Posterior cingulate gyrus (tissue), 11 donors: ENCODE measurements around the gene TRRAP.

Experiments
- DNase-seq, 10 donors: peaks; one replicate each; pipeline versions ENCODE4 v3.0.0 to v3.0.0-alpha.2; 2020 to 2021; ENCODE audit warnings: mixed read lengths in 3 of 10
- intact Hi-C: fragments of 100-400 bp; cut with DNase I; formaldehyde crosslinking; loops from one replicate; pipeline ENCODE4 v1.15.1; 2023

Gene TRRAP

DNA sequence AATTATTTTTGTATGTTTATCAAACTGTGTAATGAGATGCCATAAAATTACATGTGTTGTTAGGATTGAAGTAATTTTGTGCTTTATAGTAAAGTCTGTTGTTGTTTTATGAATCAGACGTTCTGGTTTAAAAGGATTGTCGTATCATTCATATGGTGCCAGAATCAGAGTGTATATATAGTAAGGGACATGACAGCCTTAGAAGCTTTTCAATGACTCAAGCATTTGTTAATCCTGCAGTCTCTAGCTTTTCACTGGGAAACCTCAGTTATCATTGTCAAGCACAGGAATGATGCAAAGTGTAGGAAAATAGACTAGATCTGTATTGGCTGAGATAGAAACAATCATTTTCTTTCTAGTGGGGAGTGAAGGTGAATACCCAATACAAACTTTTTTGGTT is 57.5 kb downstream of the TRRAP start:
- intact Hi-C loops, result no loop called here
- no peak for DNase-seq

DNA sequence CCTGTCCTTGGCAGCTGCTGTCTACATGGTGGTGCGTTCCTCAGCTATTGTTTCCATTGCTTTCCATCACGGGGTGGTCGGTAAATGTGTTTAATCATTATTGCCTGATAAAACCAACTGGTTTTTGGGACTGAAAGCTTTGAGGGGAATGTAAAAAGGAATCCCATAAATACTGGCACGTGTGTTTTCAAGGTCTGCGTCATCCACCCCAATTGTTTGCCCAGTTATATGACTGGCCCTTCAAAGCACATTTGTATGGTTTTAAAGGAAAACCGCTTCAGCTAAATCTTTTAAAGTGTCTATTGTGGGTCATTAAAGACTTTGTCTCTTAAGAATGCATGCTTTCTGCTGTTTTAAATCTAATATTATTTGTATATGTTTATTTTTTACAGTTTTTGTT is 65.0 kb downstream of the TRRAP start:
- no peak for DNase-seq
- intact Hi-C loops, result no loop called here

DNA sequence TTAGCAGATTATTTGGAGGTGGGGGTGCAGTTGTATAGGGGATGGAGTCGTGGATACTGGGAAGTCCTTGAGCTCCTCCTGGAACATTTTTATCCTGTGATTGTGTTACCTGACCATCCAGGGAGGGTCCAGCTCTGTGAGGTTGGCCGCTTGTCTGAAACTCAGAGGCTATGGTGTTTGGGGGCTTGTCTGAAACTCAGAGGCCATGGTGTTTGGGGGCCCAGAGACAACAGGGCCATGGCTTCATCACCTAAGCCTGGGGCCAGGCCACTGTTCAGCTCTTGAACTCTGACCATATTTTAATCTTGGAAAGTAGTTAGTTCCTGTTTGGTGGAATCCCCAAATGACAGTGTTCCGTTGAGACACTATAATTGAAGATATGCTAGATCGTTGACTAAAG is 66.1 kb downstream of the TRRAP start:
- intact Hi-C loops, result no loop called here
- no peak for DNase-seq

DNA sequence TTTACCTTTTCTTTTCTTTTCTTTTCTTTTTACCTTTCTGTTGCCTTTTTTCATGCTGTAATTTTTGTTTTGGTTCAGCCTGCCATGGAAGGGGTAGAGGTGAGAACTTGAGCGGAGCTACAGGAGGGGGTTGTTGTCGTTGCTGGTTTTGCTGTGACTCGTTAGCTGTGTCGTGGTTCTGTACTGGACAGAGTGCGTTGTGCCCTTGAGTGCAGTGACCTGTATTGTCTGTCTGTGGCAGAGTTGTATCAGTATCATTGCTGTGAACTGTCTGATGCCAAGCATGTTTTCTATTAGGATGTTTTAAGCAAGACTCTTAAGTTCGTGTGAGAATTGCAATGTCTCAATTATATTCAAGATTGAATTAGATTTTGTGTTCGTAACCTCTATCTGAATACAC is 67.5 kb downstream of the TRRAP start:
- intact Hi-C loops, result no loop called here
- no peak for DNase-seq

DNA sequence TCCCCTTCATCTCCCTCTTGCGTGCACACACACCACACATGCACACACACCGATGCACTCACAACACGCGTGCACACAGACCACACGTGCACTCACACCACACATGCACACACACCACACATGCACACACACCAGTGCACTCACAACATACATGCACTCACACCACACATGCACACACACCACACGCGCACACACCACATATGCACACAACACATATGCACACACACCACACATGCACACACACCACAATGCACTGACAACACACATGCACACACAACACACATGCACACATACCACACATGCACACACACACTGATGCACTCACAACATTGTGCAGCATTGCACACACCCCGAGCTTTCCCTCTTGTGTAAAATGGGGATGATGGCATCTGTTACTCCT is 68.1 kb downstream of the TRRAP start:
- intact Hi-C loops, result no loop called here
- peak in 1 of 10 donors; percentile 23 for DNase-seq

DNA sequence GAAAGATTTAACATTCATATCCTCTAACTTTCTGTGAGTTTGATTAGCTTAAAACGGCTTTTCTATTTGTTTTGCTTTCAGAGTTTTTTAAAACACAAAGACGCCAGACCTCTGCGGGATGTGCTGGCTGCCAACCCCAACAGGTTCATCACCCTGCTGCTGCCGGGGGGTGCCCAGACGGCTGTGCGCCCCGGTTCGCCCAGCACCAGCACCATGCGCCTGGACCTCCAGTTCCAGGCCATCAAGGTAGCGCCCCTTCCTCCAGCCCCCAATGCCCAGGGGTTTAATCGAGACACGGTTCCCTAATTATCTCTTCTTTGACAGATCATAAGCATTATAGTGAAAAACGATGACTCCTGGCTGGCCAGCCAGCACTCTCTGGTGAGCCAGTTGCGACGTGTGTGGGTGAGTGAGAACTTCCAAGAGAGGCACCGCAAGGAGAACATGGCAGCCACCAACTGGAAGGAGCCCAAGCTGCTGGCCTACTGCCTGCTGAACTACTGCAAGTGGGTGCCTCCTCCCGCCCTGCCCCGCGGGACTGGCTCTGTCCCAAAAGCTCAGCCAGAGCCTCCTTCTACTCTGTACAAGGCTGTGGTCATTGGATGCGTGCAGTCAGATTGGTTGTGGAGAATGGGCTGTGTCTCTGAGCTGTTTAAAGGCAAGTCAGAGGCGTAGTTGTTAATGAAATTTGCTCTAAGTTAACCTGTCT is 71.2 kb downstream of the TRRAP start:
- peak; percentile 28 to 97 (median 84) for DNase-seq
- intact Hi-C loops, result no loop called here

DNA sequence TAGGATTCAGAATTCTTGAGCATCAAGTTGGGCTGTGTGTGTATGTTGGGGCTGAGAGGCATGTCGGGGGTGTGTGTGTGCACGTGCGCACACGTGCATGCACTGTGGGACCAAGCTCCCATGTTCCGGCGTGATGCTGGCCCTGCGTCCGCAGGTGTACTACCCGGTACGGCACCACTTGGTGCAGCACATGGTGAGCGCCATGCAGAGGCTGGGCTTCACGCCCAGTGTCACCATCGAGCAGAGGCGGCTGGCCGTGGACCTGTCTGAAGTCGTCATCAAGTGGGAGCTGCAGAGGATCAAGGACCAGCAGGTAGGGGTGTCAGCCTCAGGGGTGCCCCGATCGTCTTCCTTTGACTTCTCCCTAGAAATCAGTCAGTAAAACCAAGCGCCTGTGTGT is 77.7 kb downstream of the TRRAP start:
- peak in 1 of 10 donors; percentile 73 for DNase-seq
- intact Hi-C loops, result no loop called here

DNA sequence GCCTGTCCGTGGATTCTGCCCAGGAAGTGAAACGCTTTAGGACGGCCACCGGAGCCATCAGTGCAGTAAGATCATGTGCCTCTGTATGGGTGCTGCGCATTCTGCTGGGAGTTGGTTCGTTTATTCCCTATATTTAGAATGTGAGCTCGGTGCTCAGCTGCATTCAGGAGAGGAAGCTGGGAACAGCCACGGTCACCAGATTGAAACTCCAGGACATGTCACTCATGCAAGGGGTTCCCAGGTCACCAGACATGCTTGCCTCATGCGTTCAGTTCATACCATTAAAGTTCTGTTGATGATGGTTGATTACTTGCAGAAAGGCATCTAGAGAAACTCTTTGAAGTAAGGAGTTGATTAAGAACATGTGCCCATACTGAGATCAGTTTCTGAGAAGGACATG is 78.1 kb downstream of the TRRAP start:
- intact Hi-C loops, result no loop called here
- peak in 1 of 10 donors; percentile 22 for DNase-seq

DNA sequence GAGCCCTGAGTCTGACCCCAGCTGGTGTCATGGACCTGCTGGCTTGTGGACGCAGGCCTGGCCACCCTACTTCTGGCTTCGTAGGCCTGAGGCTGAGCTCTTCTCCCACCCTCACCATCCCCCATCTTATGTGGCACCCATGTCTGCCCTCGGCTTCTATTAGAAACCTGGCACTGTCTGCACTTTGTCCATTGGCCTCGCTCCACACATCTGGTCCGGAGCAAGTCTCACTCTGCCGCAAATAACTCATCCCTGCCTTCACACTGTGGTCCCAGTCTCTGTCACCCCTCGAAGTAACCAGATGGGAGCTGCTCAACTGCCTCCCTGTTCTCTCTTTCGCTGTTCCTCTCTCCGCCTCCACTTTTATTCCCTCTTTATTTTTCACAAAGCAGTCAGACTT is 78.6 kb downstream of the TRRAP start:
- DNase-seq, result peak in 3 of 10 donors; percentile 21 to 86 (median 22)
- intact Hi-C loops, result no loop called here

DNA sequence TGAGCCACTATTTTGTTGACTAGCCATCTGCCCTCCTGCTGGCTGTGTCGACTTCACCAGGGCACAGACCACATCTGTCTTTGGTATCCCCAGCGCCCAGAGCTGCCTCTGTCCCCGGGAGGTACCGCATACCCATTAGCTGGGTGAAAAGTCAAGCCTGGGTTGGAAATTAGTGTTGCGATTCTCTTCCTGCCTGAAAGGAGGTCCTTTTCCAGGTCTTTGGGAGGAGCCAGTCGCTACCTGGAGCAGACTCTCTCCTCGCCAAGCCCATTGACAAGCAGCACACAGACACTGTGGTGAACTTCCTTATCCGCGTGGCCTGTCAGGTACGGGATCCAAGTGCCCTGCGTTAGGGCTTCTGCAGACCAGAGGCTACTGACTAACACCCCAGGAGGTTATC is 79.4 kb downstream of the TRRAP start:
- intact Hi-C loops, result no loop called here
- DNase-seq, result no peak

DNA sequence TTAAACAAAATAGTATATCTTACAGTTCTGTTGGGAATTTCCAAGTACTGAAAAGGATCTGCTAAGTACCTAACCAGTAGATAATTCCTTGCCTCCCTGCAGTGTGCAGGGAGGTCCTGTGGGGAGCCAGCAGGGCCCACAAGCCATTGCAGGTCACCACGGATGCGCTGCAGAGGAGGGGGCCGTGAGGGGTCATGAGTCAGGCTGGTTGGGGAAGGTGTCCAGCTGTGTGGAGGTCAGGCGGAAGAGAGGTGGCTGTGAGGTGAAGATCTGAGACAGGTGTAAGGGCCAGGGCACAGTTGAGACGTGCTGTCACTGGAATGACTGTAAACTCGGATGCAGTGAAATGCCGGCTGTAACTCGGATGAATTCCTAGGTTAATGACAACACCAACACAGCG is 80.6 kb downstream of the TRRAP start:
- DNase-seq, result no peak
- intact Hi-C loops, result no loop called here

DNA sequence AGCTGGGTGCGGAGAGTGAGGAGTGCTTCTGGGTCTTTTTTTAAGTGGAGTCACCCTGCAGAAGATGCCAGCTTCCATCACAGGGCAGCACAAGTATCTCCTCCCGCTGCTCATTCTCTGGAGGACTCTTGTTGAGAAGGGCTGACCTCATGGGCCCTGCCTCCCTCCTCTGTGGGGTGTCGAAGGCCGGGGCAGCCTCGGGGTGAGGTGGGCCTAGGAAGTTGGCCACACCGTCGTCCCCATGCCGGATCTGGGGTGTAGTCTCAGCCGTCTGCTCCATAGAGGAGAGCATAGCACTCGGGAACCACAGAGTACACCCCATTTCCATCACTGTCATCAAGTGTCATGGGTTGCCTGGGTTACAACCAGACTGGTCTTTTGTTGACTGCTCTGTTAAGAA is 85.0 kb downstream of the TRRAP start:
- no peak for DNase-seq
- intact Hi-C loops, result no loop called here

DNA sequence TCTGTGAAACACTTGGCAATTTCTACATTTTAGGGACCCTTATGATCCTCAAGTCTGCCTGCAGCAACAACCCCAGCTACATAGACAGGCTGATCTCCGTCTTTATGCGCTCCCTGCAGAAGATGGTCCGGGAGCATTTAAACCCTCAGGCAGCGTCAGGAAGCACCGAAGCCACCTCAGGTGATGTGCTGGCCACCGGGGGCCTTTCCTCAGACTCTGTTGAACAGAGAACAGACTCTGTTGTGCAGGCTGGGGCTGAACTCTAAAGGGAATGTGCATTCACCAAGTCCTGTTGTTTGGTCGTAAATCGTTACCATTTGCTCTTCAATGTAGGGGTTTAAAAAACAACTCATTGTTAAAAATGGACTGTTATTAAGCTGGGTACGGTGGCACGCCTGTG is 86.3 kb downstream of the TRRAP start:
- no peak for DNase-seq
- intact Hi-C loops, result no loop called here

DNA sequence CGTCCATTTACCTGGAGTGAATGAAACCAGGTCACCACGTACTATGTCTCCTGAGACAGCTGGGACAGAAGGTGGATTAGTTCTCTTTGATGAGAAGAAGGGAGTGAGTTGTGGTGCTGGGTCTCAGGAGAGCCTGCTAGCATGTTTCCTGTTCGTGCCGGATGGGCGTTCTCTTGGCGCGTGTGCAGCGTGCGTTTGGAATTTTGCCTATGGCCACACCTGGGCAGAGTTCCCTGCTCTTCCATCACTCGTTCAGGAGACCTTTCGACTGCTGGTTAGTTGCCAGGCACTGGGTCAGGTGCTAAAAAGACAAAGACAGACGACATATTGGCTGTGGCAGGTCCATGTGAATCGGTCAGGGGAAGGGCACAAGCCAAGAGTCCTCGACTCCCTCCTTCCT is 90.3 kb downstream of the TRRAP start:
- no peak for DNase-seq

DNA sequence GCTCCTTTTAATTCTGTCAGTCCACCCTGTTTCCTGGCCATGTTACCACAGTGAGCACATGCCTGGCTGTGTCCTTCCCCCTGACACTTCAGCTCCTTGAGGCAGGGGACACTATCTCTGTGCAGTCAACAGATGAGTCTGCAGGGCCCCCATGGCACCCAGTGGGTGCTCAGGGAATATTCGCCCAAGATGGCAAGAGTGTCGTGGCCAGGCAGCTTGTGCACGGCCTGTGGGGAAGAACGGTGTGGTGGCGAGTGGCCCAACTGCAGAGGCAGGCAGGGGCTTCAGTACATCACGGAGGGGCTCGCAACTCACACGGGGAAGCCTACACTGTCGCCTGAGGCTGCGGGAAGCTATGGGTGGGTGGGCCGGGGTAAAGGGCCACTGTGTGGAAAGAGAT is 91.1 kb downstream of the TRRAP start:
- DNase-seq, result no peak
- intact Hi-C loops, result no loop called here

More for the DNA sequence above, 90.3 kb downstream of the TRRAP start:
- intact Hi-C loops, result no loop called here

DNA sequence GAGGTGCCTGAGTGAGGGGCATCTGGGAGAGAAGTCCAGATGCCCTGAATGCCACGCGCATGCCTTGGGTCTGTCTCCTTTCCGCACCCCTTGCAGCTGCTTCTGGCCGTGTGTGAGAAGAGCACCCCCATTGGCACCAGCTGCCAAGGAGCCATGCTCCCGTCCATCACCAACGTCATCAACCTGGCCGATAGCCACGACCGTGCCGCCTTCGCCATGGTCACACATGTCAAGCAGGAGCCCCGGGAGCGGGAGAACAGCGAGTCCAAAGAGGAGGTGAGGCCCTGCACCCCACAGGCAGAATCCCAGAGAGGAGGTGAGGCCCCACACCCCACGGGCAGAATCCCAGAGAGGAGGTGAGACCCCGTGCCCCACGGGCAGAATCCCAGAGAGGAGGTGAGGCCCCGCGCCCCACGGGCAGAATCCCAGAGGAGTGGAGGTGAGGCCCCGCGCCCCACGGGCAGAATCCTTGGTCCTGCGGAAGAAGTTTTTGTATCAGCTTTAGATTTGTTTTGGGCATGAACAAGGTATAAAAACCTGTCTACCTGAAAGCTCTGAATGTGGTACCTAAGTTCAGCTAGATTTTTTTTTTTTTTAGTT is 91.8 kb downstream of the TRRAP start:
- intact Hi-C loops, result no loop called here
- peak in 1 of 10 donors; percentile 78 for DNase-seq

DNA sequence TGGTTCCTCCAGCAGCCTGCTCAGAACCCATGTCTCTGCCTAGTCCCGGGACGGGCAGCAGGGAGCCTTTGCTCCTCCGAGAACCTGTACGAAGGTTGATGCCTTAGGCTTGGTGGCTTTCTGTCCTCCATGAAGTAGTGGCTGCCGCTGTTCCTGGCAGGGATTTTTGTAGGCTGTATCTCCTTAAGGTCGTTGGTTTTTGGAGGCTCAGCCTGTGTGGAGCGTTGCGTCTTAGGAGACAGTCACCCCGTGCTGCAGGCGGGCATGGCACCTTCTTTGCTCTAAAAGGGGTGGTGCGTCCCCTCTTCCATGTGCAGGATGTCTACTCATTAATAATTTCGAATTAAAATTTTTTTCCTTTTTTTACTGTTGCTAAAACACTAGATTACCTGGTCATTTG is 92.5 kb downstream of the TRRAP start:
- intact Hi-C loops, result no loop called here
- DNase-seq, result no peak

DNA sequence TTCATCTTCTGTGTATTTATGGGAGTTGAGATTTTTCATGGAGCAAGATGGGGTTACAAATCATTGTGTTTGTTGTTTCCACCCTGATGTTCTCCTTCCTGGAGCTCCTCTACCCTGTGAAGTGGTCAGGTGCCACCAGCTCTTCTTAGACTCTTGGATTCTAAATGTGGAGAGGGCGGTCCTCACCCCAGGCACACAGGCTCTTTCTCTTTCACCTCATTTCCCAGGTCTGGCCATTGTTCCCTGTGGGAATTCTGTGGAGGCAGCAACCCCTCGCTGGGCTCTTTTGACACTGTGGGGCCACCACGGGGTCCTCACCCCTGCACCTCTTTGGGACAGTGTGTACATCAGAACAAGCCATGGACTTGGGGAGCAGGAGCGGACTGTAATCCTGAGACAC is 95.9 kb downstream of the TRRAP start:
- no peak for DNase-seq
- intact Hi-C loops, result no loop called here

DNA sequence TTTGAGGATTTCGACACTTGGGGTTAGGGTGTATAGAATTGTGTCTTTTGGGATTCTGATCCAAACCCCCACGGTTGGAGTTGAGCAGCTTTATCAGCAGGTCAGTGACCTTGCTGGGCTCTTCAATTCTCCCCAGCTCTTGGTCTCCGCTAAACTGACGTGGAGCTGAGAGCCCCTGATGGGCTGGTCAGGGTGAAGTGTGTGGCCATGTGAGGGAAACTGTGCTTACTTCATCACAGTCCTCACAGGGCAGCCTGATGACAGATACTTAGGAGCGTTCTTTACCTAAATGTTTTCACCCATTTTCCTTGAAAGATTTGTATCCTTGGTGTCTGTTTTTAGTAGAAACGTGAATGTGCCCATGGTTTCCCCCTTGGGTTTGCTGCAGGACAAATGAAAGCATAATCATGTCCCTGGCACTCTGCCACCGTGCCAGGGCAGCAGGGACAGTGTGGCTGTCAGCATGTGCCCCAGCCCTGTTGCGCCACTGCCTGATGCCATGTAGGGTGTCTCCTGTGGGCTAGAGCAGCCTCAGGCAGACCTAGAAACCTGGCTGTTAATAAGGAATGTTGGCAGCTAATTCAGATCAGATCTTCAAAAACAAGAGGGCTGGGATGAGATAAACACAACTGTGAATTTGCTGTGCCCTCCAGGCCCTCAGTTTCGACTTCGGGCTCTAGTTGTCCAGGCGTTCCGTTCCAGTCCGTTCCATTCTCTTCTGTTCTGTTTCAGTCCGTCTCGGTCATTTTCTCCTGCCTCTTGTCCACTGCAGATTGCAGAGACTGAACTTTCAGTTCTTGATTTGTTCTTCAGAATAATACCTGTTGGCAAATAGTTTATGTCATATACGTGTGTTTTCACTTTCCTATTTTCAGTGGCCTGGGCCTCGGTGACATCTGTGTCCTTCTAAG is 96.8 kb downstream of the TRRAP start:
- peak in 3 of 10 donors; percentile 32 to 76 (median 46) for DNase-seq
- intact Hi-C loops, result no loop called here

DNA sequence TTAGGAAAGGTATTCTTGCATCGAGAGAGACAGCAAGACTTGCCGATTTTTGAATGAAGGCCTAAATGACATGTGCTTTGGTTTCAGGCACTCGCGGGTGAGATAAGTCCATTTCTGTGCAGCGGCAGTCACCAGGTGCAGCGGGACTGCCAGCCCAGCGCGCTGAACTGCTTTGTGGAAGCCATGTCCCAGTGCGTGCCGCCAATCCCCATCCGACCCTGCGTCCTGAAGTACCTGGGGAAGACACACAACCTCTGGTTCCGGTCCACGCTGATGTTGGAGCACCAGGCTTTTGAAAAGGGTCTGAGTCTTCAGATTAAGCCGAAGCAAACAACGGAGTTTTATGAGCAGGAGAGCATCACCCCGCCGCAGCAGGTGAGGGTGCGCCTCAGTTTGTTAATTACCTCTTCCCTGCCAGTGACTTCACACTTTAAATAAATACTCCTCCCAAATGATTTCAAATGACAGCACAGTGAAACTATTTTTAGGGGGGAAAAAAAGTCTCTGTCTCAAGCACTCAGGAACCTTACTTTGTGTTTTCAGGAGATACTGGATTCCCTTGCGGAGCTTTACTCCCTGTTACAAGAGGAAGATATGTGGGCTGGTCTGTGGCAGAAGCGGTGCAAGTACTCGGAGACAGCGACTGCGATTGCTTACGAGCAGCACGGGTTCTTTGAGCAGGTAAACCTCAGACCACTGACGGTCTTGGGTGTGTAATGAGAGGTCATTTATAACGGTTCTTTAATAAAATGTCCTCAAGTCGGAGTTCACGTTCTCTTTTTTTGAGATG is 98.3 kb downstream of the TRRAP start:
- peak in 1 of 10 donors; percentile 72 for DNase-seq
- intact Hi-C loops, result no loop called here

DNA sequence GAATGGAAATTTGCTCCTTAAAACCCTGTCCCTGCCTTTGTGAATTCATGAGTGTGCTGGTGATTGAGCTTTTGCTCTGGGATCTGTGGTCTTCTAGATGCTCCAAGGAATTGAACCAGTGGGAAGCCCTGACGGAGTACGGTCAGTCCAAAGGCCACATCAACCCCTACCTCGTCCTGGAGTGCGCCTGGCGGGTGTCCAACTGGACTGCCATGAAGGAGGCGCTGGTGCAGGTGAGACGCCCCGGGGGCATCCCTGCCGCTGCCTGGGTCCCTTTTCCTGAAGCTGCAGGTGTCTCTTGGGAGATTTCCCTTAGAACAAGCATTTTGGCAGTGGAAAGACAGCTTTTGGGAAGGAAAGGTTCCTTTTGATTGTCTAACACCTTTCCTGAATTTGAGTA is 100.3 kb downstream of the TRRAP start:
- intact Hi-C loops, result no loop called here

More for the DNA sequence above, 100.3 kb downstream of the TRRAP start:
- DNase-seq, result no peak
